ENCODE results near the gene STK32A. TPM values are rescaled to one million over a fixed set of nuclear protein-coding genes. Genes with fewer than 3 reads are reported as not detected.

Gene STK32A
- total RNA-seq, 4 donors from 2014 or later, result 0.04 to 1.7 (median 0.80) TPM

- ATAC-seq (no peak), DNase-seq (no peak)
- no peaks in the 10 kb centered on the region for H3K27me3 ChIP-seq
- no peak for TF ChIP-seq POLR2A (IDR thresholded peaks at IDR 0.05)
- TF ChIP-seq, protein P1, sequence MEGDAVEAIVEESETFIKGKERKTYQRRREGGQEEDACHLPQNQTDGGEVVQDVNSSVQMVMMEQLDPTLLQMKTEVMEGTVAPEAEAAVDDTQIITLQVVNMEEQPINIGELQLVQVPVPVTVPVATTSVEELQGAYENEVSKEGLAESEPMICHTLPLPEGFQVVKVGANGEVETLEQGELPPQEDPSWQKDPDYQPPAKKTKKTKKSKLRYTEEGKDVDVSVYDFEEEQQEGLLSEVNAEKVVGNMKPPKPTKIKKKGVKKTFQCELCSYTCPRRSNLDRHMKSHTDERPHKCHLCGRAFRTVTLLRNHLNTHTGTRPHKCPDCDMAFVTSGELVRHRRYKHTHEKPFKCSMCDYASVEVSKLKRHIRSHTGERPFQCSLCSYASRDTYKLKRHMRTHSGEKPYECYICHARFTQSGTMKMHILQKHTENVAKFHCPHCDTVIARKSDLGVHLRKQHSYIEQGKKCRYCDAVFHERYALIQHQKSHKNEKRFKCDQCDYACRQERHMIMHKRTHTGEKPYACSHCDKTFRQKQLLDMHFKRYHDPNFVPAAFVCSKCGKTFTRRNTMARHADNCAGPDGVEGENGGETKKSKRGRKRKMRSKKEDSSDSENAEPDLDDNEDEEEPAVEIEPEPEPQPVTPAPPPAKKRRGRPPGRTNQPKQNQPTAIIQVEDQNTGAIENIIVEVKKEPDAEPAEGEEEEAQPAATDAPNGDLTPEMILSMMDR (IDR thresholded peaks at IDR 0.05 in 4 of 5, conservative IDR thresholded peaks at IDR 0.05 in 1 of 5), result no peak
- peaks cover 55 to 61% of the 10 kb centered on the region in 2 donors for H3K4me1 ChIP-seq
- H3K4me3 ChIP-seq, result no peak overlapping the region
- H3K36me3 ChIP-seq, result no peaks in the 10 kb centered on the region
- intact Hi-C loops (cut with DNase I; ENCODE audit: low total_unique reads), result loop anchor here (2.0 kb wide), 1 partner anchor 48 kb away; no protein-coding TSS in a partner anchor
- peak overlapping the region; percentile 91 to 97 (median 92) for H3K27ac ChIP-seq
- H3K9me3 ChIP-seq, result no peaks in the 10 kb centered on the region
- in situ Hi-C loops (cut with MboI; ENCODE audit: low sequenced_read_pairs in 4 of 4), result no loop called here
These were observed 171.8 kb downstream of the STK32A start for GRCh38 chr5:147406636-147407035.

- ATAC-seq (no peak), DNase-seq (no peak)
- Histone ChIP-seq H3K4me1 (peaks cover 58 to 67% of the 10 kb centered on the region in 2 donors), H3K36me3 (no peaks in the 10 kb centered on the region), H3K9me3 (no peaks in the 10 kb centered on the region), H3K27ac (peak overlapping the region; percentile 91 to 97 (median 92)), H3K4me3 (no peak overlapping the region), H3K27me3 (no peaks in the 10 kb centered on the region)
- TF ChIP-seq, protein P1 (IDR thresholded peaks at IDR 0.05 in 4 of 5, conservative IDR thresholded peaks at IDR 0.05 in 1 of 5), result no peak
- no peak for TF ChIP-seq POLR2A (IDR thresholded peaks at IDR 0.05)
- in situ Hi-C loops (cut with MboI; ENCODE audit: low sequenced_read_pairs in 4 of 4), result no loop called here
- intact Hi-C loops (cut with DNase I; ENCODE audit: low total_unique reads), result loop anchor here (2.0 kb wide), 1 partner anchor 48 kb away; no protein-coding TSS in a partner anchor
These were observed 172.4 kb downstream of the STK32A start for GRCh38 chr5:147407094-147407681.

DNA sequence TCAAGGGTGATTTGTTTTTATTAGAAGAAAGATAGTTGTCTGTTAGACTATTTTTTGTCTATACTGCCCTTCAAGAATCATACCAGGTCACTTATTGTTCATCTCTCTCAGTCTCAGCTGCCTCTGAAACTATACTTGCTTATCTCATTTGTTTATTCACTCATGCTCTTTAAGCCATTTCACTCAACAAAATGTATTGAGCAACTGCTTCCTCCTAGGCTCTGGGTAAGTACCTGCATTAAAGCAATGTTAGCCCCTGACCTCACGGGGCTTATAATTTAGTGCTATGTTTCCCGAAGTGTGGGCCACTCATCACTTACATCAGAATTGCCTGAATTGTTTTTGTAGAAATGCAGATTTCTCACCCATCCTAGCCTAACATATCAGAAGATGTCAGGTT is 174.2 kb downstream of the STK32A start:
- no peaks in the 10 kb centered on the region for H3K27me3 ChIP-seq
- DNase-seq (no peak), ATAC-seq (no peak)
- H3K9me3 ChIP-seq, result no peaks in the 10 kb centered on the region
- no peaks in the 10 kb centered on the region for H3K36me3 ChIP-seq
- H3K4me3 ChIP-seq, result no peak overlapping the region
- H3K27ac ChIP-seq, result no peak overlapping the region
- intact Hi-C loops (cut with DNase I; ENCODE audit: low total_unique reads), result no loop called here
- TF ChIP-seq, protein P1 (IDR thresholded peaks at IDR 0.05 in 4 of 5, conservative IDR thresholded peaks at IDR 0.05 in 1 of 5), result no peak
- no peak for TF ChIP-seq POLR2A (IDR thresholded peaks at IDR 0.05)
- peaks cover 64 to 72% of the 10 kb centered on the region in 2 donors for H3K4me1 ChIP-seq
- in situ Hi-C loops (cut with MboI; ENCODE audit: low sequenced_read_pairs in 4 of 4), result no loop called here

DNA sequence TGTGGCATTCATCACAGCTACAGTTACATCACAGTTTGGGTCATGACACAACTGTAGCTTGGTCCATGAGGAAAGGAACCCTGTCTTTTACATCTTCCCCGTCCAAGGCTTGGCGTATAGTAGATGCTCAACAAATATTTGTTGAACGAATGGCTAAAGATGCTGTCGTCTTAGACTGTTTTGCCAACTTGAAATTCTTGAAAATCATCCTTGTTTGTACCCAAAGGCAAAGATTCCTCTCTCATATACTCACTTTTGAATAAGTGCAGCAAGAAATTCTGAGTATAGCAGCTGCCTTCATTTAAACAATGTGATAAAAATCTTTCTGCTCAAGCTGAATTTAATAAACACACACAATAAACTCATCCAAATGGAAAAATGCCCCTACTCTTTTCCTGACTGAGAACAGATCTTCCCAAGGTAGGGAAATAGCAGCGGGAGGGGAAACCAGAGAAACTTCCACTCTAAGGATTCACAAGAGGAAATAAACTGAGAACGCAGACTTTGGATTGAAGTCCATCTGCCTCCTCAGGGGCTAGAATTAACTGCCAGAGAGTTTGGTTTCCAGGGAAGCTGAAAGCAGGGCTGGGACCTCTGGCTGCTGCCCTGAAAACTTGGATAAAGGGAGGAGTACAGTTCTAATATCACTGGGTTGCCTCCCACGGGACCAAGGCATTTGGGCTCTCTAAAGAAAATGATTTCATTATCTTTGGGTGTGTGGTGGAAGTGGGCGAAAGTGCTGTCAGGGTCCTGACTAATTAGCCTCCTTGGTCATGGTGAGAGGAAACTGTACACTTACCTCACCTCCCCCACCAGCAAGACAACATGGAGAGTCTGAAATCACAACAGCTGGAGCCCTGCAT is 175.9 kb downstream of the STK32A start:
- no peak for DNase-seq
- ATAC-seq, result no peak

More for the DNA sequence above, 175.9 kb downstream of the STK32A start:
- Histone ChIP-seq H3K27me3 (no peaks in the 10 kb centered on the region), H3K27ac (peak overlapping the region in 3 of 4 donors; percentile 10 to 62 (median 51)), H3K36me3 (no peaks in the 10 kb centered on the region), H3K9me3 (no peaks in the 10 kb centered on the region), H3K4me1 (peaks cover 66 to 70% of the 10 kb centered on the region in 2 donors), H3K4me3 (no peak overlapping the region)
- TF ChIP-seq, protein P1 (IDR thresholded peaks at IDR 0.05 in 4 of 5, conservative IDR thresholded peaks at IDR 0.05 in 1 of 5), result no peak
- no peak for TF ChIP-seq POLR2A (IDR thresholded peaks at IDR 0.05)
- intact Hi-C loops (cut with DNase I; ENCODE audit: low total_unique reads) (no loop called here), in situ Hi-C loops (cut with MboI; ENCODE audit: low sequenced_read_pairs in 4 of 4) (no loop called here)
